Ammon's horn (tissue), 1 donor: ENCODE data around the gene ELOA2.
"Not testable (repeated sequence)": the region's sequence is repeated elsewhere in the genome, so short reads cannot be mapped to it uniquely, and the experiment has no call there.

Experiments used
- DNase-seq: peaks from one replicate; pipeline ENCODE4 v3.0.0-alpha.2; 2016; ENCODE audit warnings: low spot score

The ELOA2 gene

GRCh38 chr18:47035156-47035671 is at the start of gene ELOA2:
Gene ELOA2 (minus strand): TSS chr18:47035621. CDS start chr18:47035264, 357 bp downstream.
- no peak for DNase-seq

- no peak for DNase-seq
Measured at GRCh38 chr18:47081578-47081977, 46.2 kb upstream of the ELOA2 start.

- DNase-seq, result no peak
Measured at GRCh38 chr18:47080872-47081271, 45.5 kb upstream of the ELOA2 start.

GRCh38 chr18:47077111-47077510 is 41.7 kb upstream of the ELOA2 start:
- peak; percentile 46 for DNase-seq

- DNase-seq, result no peak
Measured at GRCh38 chr18:47075098-47075883, 39.9 kb upstream of the ELOA2 start.

GRCh38 chr18:47067648-47068047 is 32.2 kb upstream of the ELOA2 start:
- DNase-seq, result no peak

GRCh38 chr18:47063096-47063495 is 27.7 kb upstream of the ELOA2 start:
- DNase-seq, result no peak

GRCh38 chr18:47062471-47062870 is 27.1 kb upstream of the ELOA2 start:
- DNase-seq, result no peak

- no peak for DNase-seq
Measured at GRCh38 chr18:47054369-47054768, 18.9 kb upstream of the ELOA2 start.

GRCh38 chr18:47050468-47050867 is 15.0 kb upstream of the ELOA2 start:
- peak; percentile 72 for DNase-seq

- no peak for DNase-seq
Measured at GRCh38 chr18:47040982-47041381, 5.6 kb upstream of the ELOA2 start.

- no peak for DNase-seq
Measured at GRCh38 chr18:47036927-47037578, 1.6 kb upstream of the ELOA2 start.

- peak; percentile 25 for DNase-seq
Measured at GRCh38 chr18:47036298-47036874, 965 bp upstream of the ELOA2 start.

- not testable (repeated sequence) for DNase-seq
Measured at GRCh38 chr18:47034591-47034990, 830 bp downstream of the ELOA2 start.

GRCh38 chr18:47032945-47033344 is 2.5 kb downstream of the ELOA2 start:
- no peak for DNase-seq

- not testable (repeated sequence) for DNase-seq
Measured at GRCh38 chr18:47030887-47031286, 4.5 kb downstream of the ELOA2 start.

GRCh38 chr18:47029684-47030353 is 5.6 kb downstream of the ELOA2 start:
- DNase-seq, result not testable (repeated sequence)

- DNase-seq, result not testable (repeated sequence)
Measured at GRCh38 chr18:47028738-47029137, 6.7 kb downstream of the ELOA2 start.

GRCh38 chr18:47025557-47026174 is 9.8 kb downstream of the ELOA2 start:
- DNase-seq, result not testable (repeated sequence)

- not testable (repeated sequence) for DNase-seq
Measured at GRCh38 chr18:47023769-47024465, 11.5 kb downstream of the ELOA2 start.

GRCh38 chr18:47022821-47023220 is 12.6 kb downstream of the ELOA2 start:
- DNase-seq, result not testable (repeated sequence)
